T-helper 2 cell treated with Interferon-gamma antibody and Interleukin-4, amounts not matched to agents 100 ng/mL and 5 ng/mL, for 36 hours (primary cell): ENCODE results near the gene HERC6. TPM values are rescaled to one million over a fixed set of nuclear protein-coding genes. Genes with fewer than 3 reads are reported as not detected.
"Not testable (repeated sequence)": the region's sequence is repeated elsewhere in the genome, so short reads cannot be mapped to it uniquely, and the experiment has no call there.

Experiments
- intact Hi-C: fragments of 100-400 bp; cut with micrococcal nuclease; formaldehyde crosslinking; loops from one replicate; pipeline ENCODE4 v1.15.1; 2023
- total RNA-seq: library from RNA; stranded (reverse); gene quantifications from 2 replicates; pipeline ENCODE4 v1.2.3, GENCODE V29; 2022

HERC6 gene
- total RNA-seq, 1 donor from 2014 or later: 15.7 TPM

DNA sequence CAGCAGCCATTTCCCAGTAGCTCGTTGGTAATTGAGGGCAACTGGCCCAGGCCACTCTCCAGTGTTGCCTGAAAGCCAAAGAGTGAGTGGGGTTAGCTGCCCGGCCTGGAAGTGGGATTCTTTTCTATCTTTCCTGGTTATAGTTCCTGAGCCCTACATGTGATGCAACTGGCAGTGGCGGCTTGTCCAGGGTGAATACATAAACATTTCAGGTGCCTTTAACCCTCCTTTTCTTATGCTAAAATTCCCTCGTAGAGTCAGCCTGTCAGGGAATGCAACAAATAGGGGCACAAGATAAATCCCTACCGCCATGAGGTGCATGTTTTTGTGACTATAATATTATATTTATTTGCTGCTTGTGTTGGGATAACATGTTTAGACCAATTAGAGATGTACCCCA, 64.8 kb downstream of the HERC6 start:
- intact Hi-C loops: no loop called here

DNA sequence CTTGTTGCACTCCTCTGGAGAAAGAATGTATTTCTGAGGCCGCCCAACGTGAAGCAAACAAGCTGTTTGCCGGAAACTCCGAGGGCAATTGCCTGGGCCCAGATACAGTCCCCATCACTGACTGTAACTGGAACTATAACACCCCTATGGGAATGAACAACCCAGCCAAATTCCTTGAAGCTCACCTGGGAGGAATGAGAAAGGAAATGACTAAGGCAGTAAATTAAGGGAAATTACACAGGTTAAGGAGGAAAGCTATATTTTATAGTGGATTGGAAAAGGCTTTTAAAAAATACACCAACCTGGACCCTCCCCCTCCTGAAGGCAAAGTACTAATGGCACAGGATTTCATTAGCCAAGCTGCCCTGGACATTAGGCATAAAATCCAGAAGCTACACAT, 66.6 kb downstream of the HERC6 start:
- intact Hi-C loops: no loop called here

- intact Hi-C loops: no loop called here
Measured at GRCh38 chr4:88446124-88446523, 67.5 kb downstream of the HERC6 start.

DNA sequence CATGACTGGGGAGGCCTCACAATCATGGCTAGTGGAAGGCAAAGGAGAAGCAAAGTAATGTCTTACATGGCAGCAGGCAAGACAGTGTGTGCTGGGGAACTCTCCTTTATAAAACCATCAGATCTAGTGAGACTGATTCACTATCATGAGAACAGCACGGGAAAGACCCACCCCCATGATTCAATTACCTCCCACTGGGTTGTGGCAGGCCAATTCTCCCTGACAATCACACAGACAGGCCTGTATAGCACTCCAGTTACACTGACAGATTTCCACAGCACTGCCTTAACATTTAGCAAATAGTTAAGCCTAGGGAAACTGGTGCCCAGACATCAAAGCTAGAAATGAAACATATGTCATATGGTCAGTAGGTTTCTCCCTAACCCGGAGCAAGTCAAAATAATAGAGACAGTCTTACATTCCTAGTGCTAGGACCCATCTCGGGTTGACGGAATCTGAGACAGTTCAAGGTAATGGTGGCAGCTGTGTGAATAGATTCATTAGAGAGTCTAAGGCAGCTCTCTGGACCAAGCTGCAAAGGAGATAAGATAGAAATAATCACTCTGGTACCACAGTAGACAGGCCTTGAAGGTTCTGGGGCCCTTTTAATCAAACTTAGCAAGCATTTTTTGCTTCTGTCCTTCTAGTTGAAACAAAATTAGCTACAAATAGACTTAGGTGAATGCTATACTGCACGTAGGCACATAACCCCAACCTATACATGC, 68.9 kb downstream of the HERC6 start:
- intact Hi-C loops: no loop called here

GRCh38 chr4:88448211-88448765, 69.6 kb downstream of the HERC6 start:
- intact Hi-C loops: not testable (repeated sequence)

DNA sequence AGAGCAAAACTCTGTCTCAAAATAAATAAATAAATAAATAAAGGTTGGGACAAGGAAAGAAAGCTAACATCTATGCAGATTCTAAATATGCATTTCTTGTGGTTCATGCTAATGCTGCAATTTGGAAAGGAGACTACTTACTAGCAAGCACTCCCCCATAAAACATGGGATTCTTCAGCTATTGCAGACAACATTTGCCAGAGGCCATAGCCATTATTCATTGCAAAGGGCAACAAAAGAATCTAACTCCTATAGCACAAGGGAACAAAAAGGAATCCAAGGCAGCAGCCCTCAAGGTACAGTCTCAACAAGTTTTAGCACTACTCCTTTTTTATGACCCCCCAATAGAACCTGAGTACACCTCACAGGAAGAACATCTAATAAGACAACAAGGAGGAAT, 70.2 kb downstream of the HERC6 start:
- intact Hi-C loops: no loop called here

DNA sequence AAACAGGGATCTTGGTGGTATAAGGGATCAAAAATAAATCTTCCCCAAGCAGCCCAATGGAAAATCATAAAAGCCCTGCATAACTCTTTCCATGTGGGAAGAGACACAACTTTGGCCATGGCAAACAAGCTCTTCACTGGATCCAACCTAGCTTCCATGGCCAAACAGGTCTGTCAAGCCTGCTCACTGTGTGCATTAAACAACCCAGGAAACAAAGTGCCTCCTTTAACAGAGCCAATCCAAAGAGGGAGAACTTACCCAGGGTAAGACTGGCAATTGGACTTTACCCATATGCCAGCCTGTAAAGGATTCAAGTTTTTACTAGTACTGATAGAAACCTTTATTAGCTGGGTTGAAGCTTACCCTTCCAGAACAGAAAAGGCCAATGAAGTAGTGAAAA, 70.6 kb downstream of the HERC6 start:
- intact Hi-C loops: no loop called here

DNA sequence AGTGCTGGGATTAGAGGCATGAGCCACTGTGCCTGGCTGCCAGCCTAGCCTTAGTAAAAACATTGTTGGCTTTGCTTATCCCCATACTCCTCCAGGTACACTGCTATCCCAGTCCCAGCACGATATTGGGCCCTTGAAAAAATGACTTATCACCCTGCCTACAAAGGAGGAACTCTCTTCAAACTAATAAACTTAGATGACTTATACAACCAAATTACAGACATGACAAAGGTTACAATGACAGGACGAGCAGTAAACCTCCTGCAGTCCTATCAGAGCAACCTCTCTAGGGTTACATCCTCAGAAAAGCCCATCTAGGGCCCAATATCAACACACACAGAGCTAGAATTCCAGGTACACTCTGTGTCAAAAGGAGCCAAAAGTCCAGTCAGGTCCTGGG, 72.6 kb downstream of the HERC6 start:
- intact Hi-C loops: loop anchor here (10.0 kb wide), 3 partner anchors 374 to 1516 kb away; partner anchors contain the start of gene AFF1

- intact Hi-C loops: loop anchor here (10.0 kb wide), 3 partner anchors 372 to 1518 kb away; partner anchors contain the start of gene AFF1
Measured at GRCh38 chr4:88452912-88453311, 74.3 kb downstream of the HERC6 start.

DNA sequence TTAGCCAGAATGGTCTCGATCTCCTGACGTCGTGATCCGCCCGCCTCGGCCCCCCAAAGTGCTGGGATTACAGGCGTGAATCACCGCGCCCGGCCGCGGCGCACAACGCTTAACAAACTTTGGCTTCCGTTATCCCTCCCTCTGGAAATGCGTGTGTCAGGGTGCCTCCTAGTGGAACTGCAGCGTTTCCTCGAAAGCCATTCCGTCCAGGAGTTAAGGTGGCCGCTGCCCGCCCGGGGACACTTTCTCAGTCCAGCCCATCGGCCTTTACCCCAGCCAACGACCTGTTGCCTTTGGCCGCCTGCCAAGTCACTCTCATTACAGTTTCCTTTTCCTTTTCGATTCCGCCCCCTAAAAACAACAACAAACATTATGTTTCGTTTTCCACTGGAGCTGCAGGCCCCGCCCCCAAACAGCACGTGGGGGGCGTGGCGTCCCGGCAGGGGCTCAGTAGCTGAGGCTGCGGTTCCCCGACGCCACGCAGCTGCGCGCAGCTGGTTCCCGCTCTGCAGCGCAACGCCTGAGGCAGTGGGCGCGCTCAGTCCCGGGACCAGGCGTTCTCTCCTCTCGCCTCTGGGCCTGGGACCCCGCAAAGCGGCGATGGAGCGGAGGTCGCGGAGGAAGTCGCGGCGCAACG, 78.1 kb downstream of the HERC6 start, which contains the start of gene HERC5:
Gene HERC5, plus strand, starts transcription at position 450 of the 637 bp plus-strand sequence. Its CDS starts 151 bp downstream, at position 601.
- intact Hi-C loops: loop anchor here (1.0 to 10.0 kb wide), 9 partner anchors 66 to 1522 kb away; partner anchors contain the start of genes AFF1, HERC3, PPM1K and PYURF

- intact Hi-C loops: loop anchor here (1.0 to 10.0 kb wide), 8 partner anchors 65 to 1523 kb away; partner anchors contain the start of genes AFF1, HERC3, PPM1K and PYURF
Measured at GRCh38 chr4:88457307-88458103, 78.9 kb downstream of the HERC6 start.

DNA sequence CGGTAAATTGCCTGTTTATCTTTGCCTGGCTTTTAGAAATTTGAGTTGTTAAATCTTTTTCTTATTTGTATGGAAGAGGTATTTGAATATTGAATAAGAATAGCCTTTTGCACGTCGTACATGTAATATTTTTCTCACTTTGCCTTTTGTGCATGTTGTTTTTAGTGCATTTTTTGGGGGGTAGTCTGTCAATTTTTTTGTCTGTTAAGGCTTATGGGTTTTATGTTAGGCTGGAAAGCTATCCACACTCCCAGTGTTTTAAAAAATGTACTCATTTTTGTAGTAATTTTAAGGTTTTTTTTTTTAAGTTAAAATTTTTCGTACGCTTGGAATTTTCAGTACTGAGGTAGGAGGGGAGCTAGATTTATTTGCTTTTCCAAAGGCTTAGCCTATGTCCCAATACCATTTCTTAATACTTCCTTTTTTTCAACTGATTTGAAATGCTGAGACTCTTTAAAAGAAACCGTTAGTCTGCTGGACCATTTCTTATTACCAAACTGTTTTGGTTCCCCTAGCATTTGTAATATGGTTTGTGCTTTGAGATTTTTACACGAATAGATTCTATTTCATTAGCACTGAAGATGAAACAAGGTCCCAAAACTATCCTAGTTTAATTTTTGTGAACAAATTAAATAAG, 79.6 kb downstream of the HERC6 start:
- intact Hi-C loops: loop anchor here (5.0 to 10.0 kb wide), 5 partner anchors 64 to 1523 kb away; partner anchors contain the start of genes AFF1 and PYURF

DNA sequence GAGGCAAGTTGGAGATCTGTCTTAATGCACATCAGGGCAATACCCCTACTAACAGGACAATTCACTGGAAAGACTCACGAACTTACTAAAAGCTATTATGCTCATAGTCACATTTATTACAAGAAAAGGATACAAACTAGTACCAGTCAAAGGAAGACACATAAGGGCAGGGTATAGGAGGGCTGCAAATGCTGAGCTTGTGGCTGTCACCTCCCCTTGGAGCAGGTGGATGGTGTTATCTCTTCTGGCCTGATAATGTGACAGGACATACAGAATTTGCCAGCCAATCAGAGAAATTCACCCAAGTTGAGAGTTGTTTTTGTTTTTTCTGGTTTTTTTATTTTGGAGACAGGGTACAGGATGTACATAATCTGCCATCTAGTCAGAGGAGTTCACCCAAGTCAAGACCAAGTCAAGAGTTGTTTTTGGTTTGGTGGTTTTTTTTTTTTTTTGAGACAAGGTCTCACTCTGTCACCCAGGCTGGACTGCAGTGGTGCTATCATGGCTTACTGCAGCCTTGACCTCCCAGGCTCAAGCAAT, 87.1 kb downstream of the HERC6 start:
- intact Hi-C loops: no loop called here

- intact Hi-C loops: no loop called here
Measured at GRCh38 chr4:88467392-88467791, 88.7 kb downstream of the HERC6 start.

DNA sequence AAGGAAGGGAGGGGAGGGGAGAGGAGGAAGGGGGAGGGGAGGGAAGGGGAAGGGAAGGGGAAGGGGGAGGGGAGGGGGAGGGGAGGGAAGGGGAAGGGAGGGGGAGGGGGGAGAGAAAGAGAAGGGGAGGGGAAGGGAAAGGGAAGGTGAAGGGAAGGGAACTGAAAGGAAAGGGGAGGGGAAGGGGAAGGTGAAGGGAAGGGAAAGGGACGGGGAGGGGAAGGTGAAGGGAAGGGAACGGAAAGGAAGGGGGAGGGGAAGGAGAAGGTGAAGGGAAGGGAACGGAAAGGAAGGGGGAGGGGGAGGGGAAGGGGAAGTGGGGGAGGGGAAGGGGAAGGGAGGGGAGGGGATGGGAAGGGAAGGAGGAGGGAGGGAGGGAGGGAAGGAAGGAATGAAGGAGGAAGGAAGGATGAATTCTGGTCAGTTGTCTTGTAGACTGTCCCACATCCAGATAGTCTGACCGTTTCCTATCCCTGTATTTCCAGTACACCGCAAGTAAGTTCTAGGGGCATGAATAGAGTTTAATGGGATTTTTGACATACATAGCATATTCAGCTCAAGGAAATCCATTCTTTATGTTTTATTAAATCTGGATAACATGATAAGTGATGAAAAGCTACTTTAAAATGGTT, 98.7 kb downstream of the HERC6 start:
- intact Hi-C loops: no loop called here

GRCh38 chr4:88478247-88478646, 99.6 kb downstream of the HERC6 start:
- intact Hi-C loops: no loop called here

GRCh38 chr4:88481537-88481936, 102.9 kb downstream of the HERC6 start:
- intact Hi-C loops: no loop called here

GRCh38 chr4:88489100-88489761, 110.6 kb downstream of the HERC6 start:
- intact Hi-C loops: no loop called here
